NCI-H345 treated with DMSO at 0.1 percent for 48 hours (cell line): ENCODE measurements around the gene EPSTI1.

ENCODE experiments used
- DNase-seq: peaks from one replicate; lab custom pipeline; 2025; ENCODE audit not compliant: unreplicated experiment; lab: John Stamatoyannopoulos, UW

The EPSTI1 gene

GRCh38 chr13:42971691-42972347 lies 20.2 kb downstream of the EPSTI1 start:
- DNase-seq: no peak

DNA sequence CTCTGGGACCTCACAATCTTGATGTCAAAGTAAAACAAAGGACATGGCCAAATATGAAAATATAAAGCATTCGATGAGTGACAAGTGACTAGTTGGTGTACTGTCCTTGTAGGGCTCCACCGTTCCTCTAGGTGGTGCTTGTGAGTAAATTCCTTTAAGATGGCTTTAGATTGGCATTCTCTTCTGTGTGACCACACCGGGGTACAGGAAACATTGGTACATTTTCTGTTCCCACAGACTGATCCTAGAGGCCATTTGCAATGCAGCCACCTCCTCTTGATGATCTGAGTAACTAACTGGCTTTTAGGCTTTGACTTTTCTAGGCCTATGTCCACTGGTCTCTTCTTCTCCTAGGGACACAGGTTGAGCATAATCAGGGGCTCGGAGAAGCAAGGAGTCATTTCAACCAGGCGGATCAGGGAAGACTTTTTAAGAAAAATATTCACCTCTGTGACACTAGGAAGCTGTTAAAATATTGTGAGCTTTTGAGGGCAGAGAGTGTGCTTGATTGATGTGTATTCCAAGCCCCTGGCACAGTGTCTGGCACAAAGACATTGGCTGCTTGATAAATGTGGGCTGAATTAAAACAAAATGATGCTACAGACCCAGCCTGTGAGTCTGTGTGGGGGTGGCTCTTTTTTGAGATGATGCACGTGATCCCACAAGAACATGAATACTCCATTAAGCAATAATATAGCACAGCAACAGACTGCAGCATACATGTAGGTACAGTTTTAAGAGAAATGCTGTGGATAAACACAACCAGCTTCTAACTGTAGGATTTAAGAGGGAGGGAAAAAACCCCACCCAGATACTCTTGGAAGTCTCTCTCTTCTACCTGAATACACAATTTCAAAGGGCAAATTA lies 21.0 kb downstream of the EPSTI1 start:
- no peak for DNase-seq

DNA sequence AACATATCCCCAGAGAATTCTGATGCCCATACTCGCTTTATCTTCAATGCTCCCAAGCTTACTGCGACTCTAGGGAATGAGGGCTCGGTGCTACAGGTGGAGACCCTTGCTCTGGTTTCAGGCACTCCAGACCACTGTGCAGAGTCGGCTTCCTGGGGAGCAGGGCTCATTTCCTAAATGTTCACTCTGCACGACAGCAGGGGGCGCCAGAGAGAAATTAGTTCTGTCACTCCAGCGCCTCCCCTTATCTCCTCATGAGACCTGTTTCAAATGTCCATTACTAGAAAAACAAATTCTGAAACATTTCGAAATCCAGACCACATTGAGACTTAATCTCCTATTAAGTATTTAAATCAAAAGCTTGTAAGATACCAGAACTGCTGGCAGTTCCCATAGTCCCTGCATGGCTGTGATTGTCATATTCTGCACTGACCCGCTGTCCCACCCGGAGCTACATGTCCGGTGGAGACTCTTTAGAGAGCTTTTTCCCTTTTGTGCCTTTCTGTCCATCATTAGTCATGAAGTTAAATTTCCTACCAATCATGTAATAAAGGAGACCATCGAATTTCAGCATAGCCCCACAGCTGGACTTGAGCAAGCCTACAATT lies 22.4 kb downstream of the EPSTI1 start:
- no peak for DNase-seq

- peak; percentile 4 for DNase-seq
These were observed 23.1 kb downstream of the EPSTI1 start for GRCh38 chr13:42968906-42969305.

DNA sequence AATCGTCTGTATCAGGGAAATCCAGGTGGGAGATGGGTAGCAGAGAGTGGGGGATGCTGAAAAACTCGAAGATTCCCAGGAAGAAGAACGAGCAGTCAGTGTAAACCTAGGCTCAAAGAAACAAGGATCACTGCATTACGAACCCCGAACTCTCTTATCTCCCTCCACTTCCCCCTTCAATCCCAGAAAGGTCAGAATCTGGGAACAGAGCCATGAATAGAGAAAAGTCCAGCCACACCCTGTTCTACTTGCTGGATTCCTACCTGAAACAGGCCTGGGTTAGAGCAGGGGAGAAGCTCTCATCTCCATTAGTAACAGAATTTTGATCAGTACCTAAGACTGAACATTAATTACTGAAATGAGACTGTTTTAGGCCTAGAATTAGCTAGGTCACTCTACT lies 24.4 kb downstream of the EPSTI1 start:
- no peak for DNase-seq

- no peak for DNase-seq
These were observed 26.8 kb downstream of the EPSTI1 start for GRCh38 chr13:42965281-42965680.

- DNase-seq: no peak
These were observed 27.3 kb downstream of the EPSTI1 start for GRCh38 chr13:42964761-42965161.

- no peak for DNase-seq
These were observed 32.4 kb downstream of the EPSTI1 start for GRCh38 chr13:42959615-42960014.

- DNase-seq: no peak
These were observed 34.2 kb downstream of the EPSTI1 start for GRCh38 chr13:42957881-42958280.

- DNase-seq: no peak
These were observed 41.9 kb downstream of the EPSTI1 start for GRCh38 chr13:42950181-42950580.

DNA sequence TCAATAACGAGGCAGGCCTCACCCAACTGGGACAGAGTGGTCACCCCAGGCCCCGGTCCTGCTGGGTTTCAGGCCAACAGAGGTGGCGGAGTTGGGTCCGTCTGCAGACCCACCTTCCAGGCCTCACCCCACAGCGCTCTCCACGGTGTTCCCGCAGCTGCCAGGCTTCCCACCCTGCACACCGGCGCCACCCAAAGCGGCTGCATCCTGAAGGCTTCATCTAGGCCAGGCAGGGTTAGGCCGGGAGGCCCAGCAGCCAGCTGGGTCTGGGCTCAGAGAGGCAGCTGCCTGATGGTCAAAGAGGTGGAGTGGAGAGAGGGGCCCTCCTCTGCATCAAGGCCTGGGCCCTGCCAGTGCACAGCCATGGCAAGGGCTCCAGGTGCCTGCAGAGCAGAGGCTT lies 44.1 kb downstream of the EPSTI1 start:
- no peak for DNase-seq

DNA sequence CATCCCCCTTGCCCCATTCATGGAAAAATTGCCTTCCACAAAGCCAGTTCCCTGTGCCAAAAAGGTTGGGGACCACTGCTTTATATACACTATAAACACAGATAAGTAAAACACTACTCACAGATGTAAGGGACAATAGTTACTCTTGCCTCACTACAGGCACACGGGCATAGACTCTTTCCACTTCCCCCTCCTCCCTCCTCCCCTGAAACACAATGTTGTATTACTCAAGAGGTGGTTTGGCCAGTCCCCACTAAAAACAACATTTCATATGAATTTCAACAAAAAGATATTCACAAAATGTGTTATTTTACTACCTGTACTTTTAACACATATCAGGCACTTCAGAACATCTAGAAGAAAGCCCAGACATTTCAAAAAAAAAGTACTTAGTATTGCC lies 45.1 kb downstream of the EPSTI1 start:
- DNase-seq: no peak

GRCh38 chr13:42929886-42930535 lies 62.0 kb downstream of the EPSTI1 start:
- no peak for DNase-seq

DNA sequence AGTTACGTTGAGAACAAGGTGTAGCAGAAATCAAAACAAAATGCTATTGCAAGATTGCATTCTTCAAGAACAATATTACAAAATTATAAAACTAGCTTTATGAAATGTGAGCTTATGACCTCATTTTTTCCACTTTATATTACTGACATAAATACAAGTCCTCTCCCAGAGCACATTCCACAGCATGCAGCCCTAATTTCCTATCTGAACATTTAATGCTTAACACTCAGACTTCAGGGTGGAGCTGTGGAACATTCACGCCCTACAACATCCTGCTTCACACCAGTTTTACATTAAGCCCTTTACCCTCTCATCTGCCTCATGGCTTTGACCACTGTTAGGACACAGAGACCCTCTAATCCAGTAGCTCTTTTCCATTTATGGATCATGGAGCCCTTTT lies 65.5 kb downstream of the EPSTI1 start:
- no peak for DNase-seq

DNA sequence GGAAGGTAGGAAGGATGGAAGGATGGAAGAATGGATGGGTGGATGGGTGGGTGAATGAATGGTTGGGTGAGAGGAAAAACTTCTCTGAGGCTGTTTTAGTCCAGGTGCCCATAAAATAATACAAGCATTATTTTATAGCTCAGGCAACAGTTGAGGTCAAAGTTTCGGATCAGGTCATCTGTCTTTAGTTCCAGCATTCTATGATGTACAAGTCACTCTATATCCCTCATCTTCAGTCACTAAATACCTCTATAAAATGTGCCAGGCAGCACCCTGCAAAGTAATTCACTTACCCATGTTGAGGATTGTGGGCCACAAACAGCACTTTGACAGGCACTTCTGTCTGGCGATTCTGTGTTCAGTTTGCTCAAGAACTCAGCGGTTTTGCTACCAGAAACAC lies 66.0 kb downstream of the EPSTI1 start:
- no peak for DNase-seq

DNA sequence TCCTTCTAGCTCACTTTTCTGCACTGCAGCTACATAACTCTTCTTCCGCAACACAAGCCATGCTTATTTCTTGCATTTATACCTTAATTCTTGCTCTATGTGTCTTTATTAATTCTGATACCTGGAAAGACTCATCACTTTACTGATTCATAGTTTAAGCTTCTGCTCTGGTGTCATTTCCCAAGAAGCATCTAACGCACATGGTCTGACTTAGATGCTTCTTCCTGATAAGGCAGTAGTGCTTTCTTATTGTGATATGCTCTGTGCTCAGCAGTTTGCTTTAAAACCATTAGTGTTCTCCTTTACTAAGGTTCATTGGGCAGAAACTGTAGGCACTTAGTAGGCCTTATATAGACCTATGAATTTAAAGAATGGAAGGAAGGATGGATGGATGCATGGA lies 66.4 kb downstream of the EPSTI1 start:
- DNase-seq: no peak

DNA sequence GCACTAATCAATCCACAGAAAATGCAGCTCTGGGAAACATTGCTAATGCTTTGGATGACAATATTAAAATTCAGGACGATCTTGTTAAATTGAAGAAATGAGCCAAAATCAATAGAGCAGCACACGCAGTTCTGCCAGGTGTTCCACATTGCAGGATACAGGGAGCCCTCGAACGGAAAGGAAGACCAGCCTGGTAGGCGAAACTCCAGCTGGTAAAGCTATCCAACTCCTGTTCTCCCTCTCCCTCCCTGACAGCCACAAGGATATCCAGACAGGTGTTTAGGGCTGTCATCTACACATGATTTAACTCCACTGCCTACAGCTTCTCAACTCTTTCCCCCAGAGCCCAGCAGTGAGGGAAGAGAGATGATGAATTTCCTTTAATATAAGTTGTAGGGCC lies 67.7 kb downstream of the EPSTI1 start:
- peak; percentile 25 for DNase-seq

DNA sequence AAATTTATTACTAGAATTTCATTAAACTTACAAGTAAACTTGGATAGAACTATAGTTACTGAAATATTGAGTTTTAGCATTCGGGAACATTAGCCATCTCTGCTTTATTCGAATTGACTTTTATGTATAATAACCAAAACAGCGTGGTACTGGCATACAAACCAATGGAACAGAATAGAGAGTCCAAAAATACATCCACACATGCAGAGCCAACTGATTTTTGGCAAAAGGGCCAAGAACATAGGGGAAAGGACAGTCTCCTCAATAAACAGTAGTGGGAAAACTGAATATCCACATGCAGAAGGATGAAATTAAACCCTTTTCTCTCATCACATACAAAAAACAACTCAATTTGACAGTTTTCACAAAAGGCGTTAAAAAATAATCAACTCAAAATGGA lies 84.3 kb downstream of the EPSTI1 start:
- DNase-seq: no peak

GRCh38 chr13:42906257-42906656 lies 85.8 kb downstream of the EPSTI1 start:
- DNase-seq: no peak

GRCh38 chr13:42905579-42905978 lies 86.5 kb downstream of the EPSTI1 start:
- DNase-seq: no peak

GRCh38 chr13:42899266-42899665 lies 92.8 kb downstream of the EPSTI1 start:
- no peak for DNase-seq

DNA sequence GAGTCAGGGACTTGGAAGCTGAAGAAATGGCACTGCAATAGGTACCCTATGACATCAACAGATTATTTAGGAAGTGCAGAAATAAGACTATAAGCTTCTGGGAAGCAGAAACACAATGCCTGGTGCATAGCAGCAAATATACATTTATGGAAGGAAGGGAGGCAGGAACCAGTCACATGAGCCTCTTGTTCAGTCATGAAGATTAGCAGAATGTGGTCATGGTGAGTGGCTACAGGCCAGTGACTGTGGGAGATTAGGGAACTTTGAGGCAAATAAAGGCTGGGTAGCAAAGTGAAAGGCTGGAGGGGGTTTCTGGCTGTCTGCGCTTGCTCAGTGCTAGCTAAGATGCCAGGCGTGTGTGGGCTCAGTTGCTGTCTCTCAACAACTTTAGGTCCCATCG lies 96.3 kb downstream of the EPSTI1 start:
- no peak for DNase-seq
